ENCODE results near the gene MORN1.

MORN1 gene

GRCh38 chr1:2302292-2302925 is 88.9 kb downstream of the MORN1 start:
- no peak for DNase-seq (ENCODE audit: low read depth, low spot score)
- no peak overlapping the region for H3K4me3 ChIP-seq (ENCODE audit: low read depth, low read length)
- CTCF ChIA-PET, result interaction anchor here (1.4 kb wide), 1 partner anchor 9 kb away, joined by 3 read pairs; no protein-coding TSS in a partner anchor
- POLR2A ChIA-PET, result no interaction called here
- TF ChIP-seq CTCF (IDR thresholded peaks at IDR 0.05; ENCODE audit: insufficient read depth, low read length, missing control alignments), result no peak

- ChIA-PET CTCF (interaction anchor here (1.4 kb wide), 1 partner anchor 10 kb away, joined by 3 read pairs; no protein-coding TSS in a partner anchor), POLR2A (no interaction called here)
- no peak for TF ChIP-seq CTCF (IDR thresholded peaks at IDR 0.05; ENCODE audit: insufficient read depth, low read length, missing control alignments)
- no peak overlapping the region for H3K4me3 ChIP-seq (ENCODE audit: low read depth, low read length)
- DNase-seq (ENCODE audit: low read depth, low spot score), result no peak
Observed at GRCh38 chr1:2301607-2302291, 89.6 kb downstream of the MORN1 start.

- POLR2A ChIA-PET, result no interaction called here
- no peak for DNase-seq (ENCODE audit: low read depth, low spot score)
Observed at GRCh38 chr1:2300851-2301606, 90.3 kb downstream of the MORN1 start.

GRCh38 chr1:2300004-2300771 is 91.2 kb downstream of the MORN1 start:
- no peak for TF ChIP-seq CTCF (IDR thresholded peaks at IDR 0.05; ENCODE audit: insufficient read depth, low read length, missing control alignments)
- POLR2A ChIA-PET, result no interaction called here

More at GRCh38 chr1:2300851-2301606, 90.3 kb downstream of the MORN1 start:
- H3K4me3 ChIP-seq (ENCODE audit: low read depth, low read length), result no peak overlapping the region
- no peak for TF ChIP-seq CTCF (IDR thresholded peaks at IDR 0.05; ENCODE audit: insufficient read depth, low read length, missing control alignments)
- CTCF ChIA-PET, result interaction anchor here (1.4 kb wide), 1 partner anchor 11 kb away, joined by 3 read pairs; no protein-coding TSS in a partner anchor

GRCh38 chr1:2299131-2299627 is 92.2 kb downstream of the MORN1 start:
- H3K4me3 ChIP-seq (ENCODE audit: low read depth, low read length), result no peak overlapping the region
- DNase-seq (ENCODE audit: low read depth, low spot score), result no peak
- CTCF ChIA-PET, result interaction anchor here (1.0 to 2.6 kb wide), 4 partner anchors 11 to 82 kb away, joined by 3 to 12 read pairs (median 4); no protein-coding TSS in a partner anchor

More at GRCh38 chr1:2300004-2300771, 91.2 kb downstream of the MORN1 start:
- CTCF ChIA-PET, result interaction anchor here (1.6 to 2.6 kb wide), 2 partner anchors 10 to 15 kb away, joined by 5 to 12 read pairs; no protein-coding TSS in a partner anchor
- DNase-seq (ENCODE audit: low read depth, low spot score), result no peak
- H3K4me3 ChIP-seq (ENCODE audit: low read depth, low read length), result no peak overlapping the region

More at GRCh38 chr1:2299131-2299627, 92.2 kb downstream of the MORN1 start:
- POLR2A ChIA-PET, result interaction anchor here (0.7 kb wide), 1 partner anchor 36 kb away, joined by 3 read pairs; no protein-coding TSS in a partner anchor
- TF ChIP-seq CTCF (IDR thresholded peaks at IDR 0.05; ENCODE audit: insufficient read depth, low read length, missing control alignments), result no peak

Measured in AG04449 (cell line).